HL-60 (cell line): Measurements from ENCODE around the gene CCDC69.

Source experiments
- DNase-seq, 2 experiments: peaks; one replicate each; pipeline ENCODE4 v3.0.0-alpha.2; 2010 to 2020; ENCODE audit warnings: low read depth in 1 of 2, low spot score in 1 of 2
- H3K27ac ChIP-seq: fragments of 250-450 bp; sonication (Bioruptor Pico); replicated peaks from 2 replicates; pipeline ENCODE4 v1.5.1; 2020; ENCODE audit warnings: mild to moderate bottlenecking, moderate library complexity
- H3K27me3 ChIP-seq: fragments of 250-450 bp; sonication (Bioruptor Pico); 2 replicates; pipeline ENCODE4 v1.5.1; 2021; ENCODE audit warnings: mild to moderate bottlenecking, moderate library complexity; ENCODE audit not compliant: insufficient read depth, poor library complexity, severe bottlenecking
- H3K4me3 ChIP-seq: replicated peaks from 2 replicates; pipeline ENCODE4 v1.5.1; 2011; ENCODE audit warnings: mild to moderate bottlenecking, control low read depth, low read length; ENCODE audit not compliant: insufficient read depth
- GABPA ChIP-seq: IDR thresholded peaks from 2 replicates; pipeline ENCODE4 v1.6.1; 2012; ENCODE audit warnings: low read depth
- POLR2AphosphoS5 ChIP-seq: IDR thresholded peaks from 2 replicates; pipeline ENCODE4 v1.6.1; 2012; ENCODE audit warnings: low read depth
- SPI1 ChIP-seq: IDR thresholded peaks from 2 replicates; pipeline ENCODE4 v1.6.1; 2012; ENCODE audit warnings: low read depth, mild to moderate bottlenecking, borderline replicate concordance
- TF ChIP-seq, protein P1 (sequence below): IDR thresholded peaks from one replicate; pipeline ENCODE4 v1.5.1; 2011; ENCODE audit warnings: low read length, control low read depth, inconsistent platforms; ENCODE audit not compliant: insufficient read depth
- TF ChIP-seq, protein P2 (sequence below): IDR thresholded peaks from 2 replicates; pipeline ENCODE4 v1.6.1; 2012; ENCODE audit warnings: low read depth; ENCODE audit not compliant: insufficient replicate concordance

CCDC69 gene

DNA sequence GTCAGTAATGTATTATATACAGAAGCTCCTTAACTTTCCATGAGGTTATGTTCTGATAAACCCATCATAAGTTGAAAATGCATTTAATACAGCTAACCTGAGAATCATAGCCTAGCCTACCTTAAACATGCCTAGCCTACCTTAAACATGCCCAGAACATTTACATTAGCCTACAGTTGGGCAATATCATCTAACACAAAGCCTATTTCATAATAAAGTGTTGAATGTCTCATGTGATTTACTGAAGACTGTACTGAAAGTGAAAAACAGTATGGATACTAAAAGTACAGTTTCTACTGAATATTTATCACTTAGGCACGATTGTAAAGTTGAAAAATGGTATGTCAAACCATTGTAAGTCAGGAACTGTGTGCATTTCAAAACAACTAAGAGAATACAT, 30.7 kb upstream of the CCDC69 start:
- Histone ChIP-seq H3K27ac (no peak overlapping the region), H3K27me3 (no peaks in the 10 kb centered on the region), H3K4me3 (no peak overlapping the region)
- TF ChIP-seq, protein P1, sequence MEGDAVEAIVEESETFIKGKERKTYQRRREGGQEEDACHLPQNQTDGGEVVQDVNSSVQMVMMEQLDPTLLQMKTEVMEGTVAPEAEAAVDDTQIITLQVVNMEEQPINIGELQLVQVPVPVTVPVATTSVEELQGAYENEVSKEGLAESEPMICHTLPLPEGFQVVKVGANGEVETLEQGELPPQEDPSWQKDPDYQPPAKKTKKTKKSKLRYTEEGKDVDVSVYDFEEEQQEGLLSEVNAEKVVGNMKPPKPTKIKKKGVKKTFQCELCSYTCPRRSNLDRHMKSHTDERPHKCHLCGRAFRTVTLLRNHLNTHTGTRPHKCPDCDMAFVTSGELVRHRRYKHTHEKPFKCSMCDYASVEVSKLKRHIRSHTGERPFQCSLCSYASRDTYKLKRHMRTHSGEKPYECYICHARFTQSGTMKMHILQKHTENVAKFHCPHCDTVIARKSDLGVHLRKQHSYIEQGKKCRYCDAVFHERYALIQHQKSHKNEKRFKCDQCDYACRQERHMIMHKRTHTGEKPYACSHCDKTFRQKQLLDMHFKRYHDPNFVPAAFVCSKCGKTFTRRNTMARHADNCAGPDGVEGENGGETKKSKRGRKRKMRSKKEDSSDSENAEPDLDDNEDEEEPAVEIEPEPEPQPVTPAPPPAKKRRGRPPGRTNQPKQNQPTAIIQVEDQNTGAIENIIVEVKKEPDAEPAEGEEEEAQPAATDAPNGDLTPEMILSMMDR: no peak
- TF ChIP-seq GABPA: no peak
- TF ChIP-seq, protein P2, sequence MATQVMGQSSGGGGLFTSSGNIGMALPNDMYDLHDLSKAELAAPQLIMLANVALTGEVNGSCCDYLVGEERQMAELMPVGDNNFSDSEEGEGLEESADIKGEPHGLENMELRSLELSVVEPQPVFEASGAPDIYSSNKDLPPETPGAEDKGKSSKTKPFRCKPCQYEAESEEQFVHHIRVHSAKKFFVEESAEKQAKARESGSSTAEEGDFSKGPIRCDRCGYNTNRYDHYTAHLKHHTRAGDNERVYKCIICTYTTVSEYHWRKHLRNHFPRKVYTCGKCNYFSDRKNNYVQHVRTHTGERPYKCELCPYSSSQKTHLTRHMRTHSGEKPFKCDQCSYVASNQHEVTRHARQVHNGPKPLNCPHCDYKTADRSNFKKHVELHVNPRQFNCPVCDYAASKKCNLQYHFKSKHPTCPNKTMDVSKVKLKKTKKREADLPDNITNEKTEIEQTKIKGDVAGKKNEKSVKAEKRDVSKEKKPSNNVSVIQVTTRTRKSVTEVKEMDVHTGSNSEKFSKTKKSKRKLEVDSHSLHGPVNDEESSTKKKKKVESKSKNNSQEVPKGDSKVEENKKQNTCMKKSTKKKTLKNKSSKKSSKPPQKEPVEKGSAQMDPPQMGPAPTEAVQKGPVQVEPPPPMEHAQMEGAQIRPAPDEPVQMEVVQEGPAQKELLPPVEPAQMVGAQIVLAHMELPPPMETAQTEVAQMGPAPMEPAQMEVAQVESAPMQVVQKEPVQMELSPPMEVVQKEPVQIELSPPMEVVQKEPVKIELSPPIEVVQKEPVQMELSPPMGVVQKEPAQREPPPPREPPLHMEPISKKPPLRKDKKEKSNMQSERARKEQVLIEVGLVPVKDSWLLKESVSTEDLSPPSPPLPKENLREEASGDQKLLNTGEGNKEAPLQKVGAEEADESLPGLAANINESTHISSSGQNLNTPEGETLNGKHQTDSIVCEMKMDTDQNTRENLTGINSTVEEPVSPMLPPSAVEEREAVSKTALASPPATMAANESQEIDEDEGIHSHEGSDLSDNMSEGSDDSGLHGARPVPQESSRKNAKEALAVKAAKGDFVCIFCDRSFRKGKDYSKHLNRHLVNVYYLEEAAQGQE: no peak
- no peak for TF ChIP-seq SPI1
- no peak for TF ChIP-seq POLR2AphosphoS5
- DNase-seq: no peak

DNA sequence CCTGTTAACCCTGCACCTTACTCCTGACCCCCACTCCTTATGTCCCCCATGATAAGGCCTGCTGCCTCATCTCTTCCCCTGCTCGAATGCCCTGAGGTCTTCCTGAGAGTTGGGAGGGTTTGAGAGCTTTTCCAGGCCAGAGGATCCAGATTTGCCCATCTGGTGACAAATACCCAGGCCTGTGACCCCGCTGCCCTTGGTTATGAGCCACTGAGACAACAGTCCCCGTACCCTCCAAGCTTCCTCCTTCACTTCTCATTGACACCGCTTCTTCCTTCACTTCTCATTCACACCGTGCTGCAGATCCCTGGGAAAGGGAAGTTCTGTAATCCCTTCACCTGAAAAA, 29.7 kb upstream of the CCDC69 start:
- Histone ChIP-seq H3K27ac (peak overlapping the region; percentile 74), H3K4me3 (peak overlapping the region; percentile 67), H3K27me3 (no peaks in the 10 kb centered on the region)
- no peak for TF ChIP-seq GABPA
- TF ChIP-seq, protein P2: no peak
- TF ChIP-seq POLR2AphosphoS5: no peak
- no peak; the same call in 1 of the 2 replicates for TF ChIP-seq SPI1
- DNase-seq: peak in 1 of 2 experiments; percentile 19

DNA sequence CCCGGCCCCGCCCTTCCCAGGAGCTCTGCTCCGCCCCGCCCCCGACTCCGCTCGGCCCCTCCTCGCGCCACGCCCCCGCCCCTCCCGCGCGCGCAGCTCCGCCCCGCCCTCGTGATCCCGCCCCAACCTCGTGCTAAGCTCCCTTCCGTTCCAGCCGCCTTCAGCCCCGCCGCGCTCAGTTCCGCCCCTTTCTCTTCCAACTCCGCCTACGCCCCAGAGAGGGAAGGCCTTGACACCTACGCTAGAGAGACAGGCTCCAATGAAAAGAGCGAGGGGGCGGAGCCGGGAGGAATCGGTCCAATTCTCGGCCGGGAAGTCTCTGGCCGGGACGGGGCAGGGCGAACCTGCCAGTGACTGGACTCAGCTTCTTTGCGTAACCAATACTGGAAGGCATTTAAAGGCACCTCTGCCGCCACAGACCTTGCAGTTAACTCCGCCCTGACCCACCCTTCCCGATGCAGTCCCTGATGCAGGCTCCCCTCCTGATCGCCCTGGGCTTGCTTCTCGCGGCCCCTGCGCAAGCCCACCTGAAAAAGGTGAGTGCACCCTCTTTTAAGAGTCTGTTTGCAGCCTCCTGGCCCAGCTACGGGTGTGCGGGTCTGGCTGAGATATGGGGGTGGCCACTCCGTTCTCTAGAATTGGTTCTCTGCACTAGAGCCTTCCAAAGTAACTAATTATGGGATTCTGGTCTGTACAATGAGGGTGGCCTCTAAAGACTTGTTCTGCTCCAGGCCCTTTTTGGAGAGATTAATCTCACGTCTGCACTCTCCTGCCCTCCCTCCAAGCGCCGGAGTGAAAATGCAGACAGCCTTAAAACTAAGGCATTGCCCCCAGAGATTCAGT, 29.1 kb upstream of the CCDC69 start, which contains the start of gene GM2A:
Gene GM2A, plus strand, starts transcription at position 424 of the 843 bp plus-strand sequence. Its CDS starts 32 bp downstream, at position 456.
- H3K4me3 ChIP-seq: peak within 1 kb of the TSS; percentile 67
- DNase-seq: peak; percentile 99 to 100
- peak within 1 kb of the TSS; percentile 84 for H3K27ac ChIP-seq
- peak; percentile 81; the same call in 1 of the 2 replicates for TF ChIP-seq SPI1
- TF ChIP-seq GABPA: no peak
- TF ChIP-seq, protein P1: no peak
- TF ChIP-seq, protein P2: no peak
- no peaks in the 10 kb centered on the region for H3K27me3 ChIP-seq
